ENCODE data around the gene ADAM11. TPM values are rescaled to one million over a fixed set of nuclear protein-coding genes. Genes with fewer than 3 reads are reported as not detected.

The ADAM11 gene
- total and polyA plus RNA-seq, 2 of the 13 experiments (the other 11 are each of a cell fraction or from before 2014, with no cell fraction given): 0.38 to 0.91 TPM

- TF ChIP-seq STAT6 (CRISPR knock-in tag; IDR thresholded peaks at IDR 0.05; ENCODE audit: borderline replicate concordance) (no peak), DR1 (CRISPR knock-in tag; IDR thresholded peaks at IDR 0.05) (no peak), ZBTB25 (CRISPR knock-in tag; IDR thresholded peaks at IDR 0.05) (no peak), ZNF510 (CRISPR knock-in tag; IDR thresholded peaks at IDR 0.05; ENCODE audit: low read depth) (0 out of 2 replicates have a peak, but pooled peaks have one; percentile 46), NR2F1 (CRISPR knock-in tag; IDR thresholded peaks at IDR 0.05) (no peak), ZNF597 (CRISPR knock-in tag; IDR thresholded peaks at IDR 0.05) (no peak), GPN1 (CRISPR knock-in tag; IDR thresholded peaks at IDR 0.05; ENCODE audit: borderline replicate concordance) (no peak), THYN1 (CRISPR knock-in tag; IDR thresholded peaks at IDR 0.05; ENCODE audit: borderline replicate concordance, low read depth) (0 out of 2 replicates have a peak, but pooled peaks have one; percentile 15), REXO4 (CRISPR knock-in tag; IDR thresholded peaks at IDR 0.05; ENCODE audit: borderline replicate concordance) (no peak), ATAD3A (CRISPR knock-in tag; IDR thresholded peaks at IDR 0.05) (no peak), RBM22 (optimal IDR thresholded peaks at IDR 0.05; ENCODE audit: low read length) (no peak), HHEX (CRISPR knock-in tag; IDR thresholded peaks at IDR 0.05) (no peak), IRF2 (CRISPR knock-in tag; IDR thresholded peaks at IDR 0.05) (0 out of 2 replicates have a peak, but pooled peaks have one; percentile 13), SOX5 (CRISPR knock-in tag; IDR thresholded peaks at IDR 0.05; ENCODE audit: borderline replicate concordance) (no peak), DNMT3B (CRISPR knock-in tag; conservative IDR thresholded peaks at IDR 0.05) (no peak), ZFP37 (CRISPR knock-in tag; IDR thresholded peaks at IDR 0.05; ENCODE audit: borderline replicate concordance) (no peak), CREM (IDR thresholded peaks at IDR 0.05) (no peak), CREM (CRISPR knock-in tag; IDR thresholded peaks at IDR 0.05) (no peak), PRMT3 (CRISPR knock-in tag; IDR thresholded peaks at IDR 0.05; ENCODE audit: borderline replicate concordance, low read depth) (no peak), ZNF564 (CRISPR knock-in tag; IDR thresholded peaks at IDR 0.05) (no peak), ZNF792 (CRISPR knock-in tag; IDR thresholded peaks at IDR 0.05) (peak; percentile 47; the same call in 1 of the 2 replicates), SMAD9 (CRISPR knock-in tag; IDR thresholded peaks at IDR 0.05) (no peak)
- TF ChIP-seq, protein P1, sequence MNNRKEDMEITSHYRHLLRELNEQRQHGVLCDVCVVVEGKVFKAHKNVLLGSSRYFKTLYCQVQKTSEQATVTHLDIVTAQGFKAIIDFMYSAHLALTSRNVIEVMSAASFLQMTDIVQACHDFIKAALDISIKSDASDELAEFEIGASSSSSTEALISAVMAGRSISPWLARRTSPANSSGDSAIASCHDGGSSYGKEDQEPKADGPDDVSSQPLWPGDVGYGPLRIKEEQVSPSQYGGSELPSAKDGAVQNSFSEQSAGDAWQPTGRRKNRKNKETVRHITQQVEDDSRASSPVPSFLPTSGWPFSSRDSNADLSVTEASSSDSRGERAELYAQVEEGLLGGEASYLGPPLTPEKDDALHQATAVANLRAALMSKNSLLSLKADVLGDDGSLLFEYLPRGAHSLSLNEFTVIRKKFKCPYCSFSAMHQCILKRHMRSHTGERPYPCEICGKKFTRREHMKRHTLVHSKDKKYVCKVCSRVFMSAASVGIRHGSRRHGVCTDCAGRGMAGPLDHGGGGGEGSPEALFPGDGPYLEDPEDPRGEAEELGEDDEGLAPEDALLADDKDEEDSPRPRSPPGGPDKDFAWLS (CRISPR knock-in tag; IDR thresholded peaks at IDR 0.05; ENCODE audit: borderline replicate concordance): no peak
These were observed 15.7 kb downstream of the ADAM11 start (continued) for GRCh38 chr17:44774271-44775135.
